GM12878 (cell line): ENCODE measurements around the gene RAD51. TPM values are rescaled to one million over a fixed set of nuclear protein-coding genes. Genes with fewer than 3 reads are reported as not detected.

Source experiments
- ATAC-seq: fragments of 200-7000 bp; cut with Tn5 transposase; 3 replicates; pipeline ENCODE4 v1.9.1; 2020; ENCODE audit warnings: mild to moderate bottlenecking, moderate library complexity
- BruUV-seq: library from RNA; stranded (reverse); fragments of 400-500 nt; replicated peaks from 2 replicates; lab custom pipeline; 2021; lab: Mats Ljungman, UMichigan
- CTCF ChIA-PET: fragments of 300-600 bp; sonication (Branson Sonifier 250); formaldehyde crosslinking; extraction: SDS; loops from one replicate; lab custom pipeline; 2021; ENCODE audit warnings: inconsistent platforms; lab: Yijun Ruan, JAX
- POLR2A ChIA-PET: fragments of 350-600 bp; formaldehyde crosslinking; extraction: SDS; loops from one replicate; lab custom pipeline; 2021; ENCODE audit warnings: inconsistent platforms; lab: Charles Lee
- RAD21 ChIA-PET: fragments of 300-600 bp; sonication (Branson Sonifier 250); formaldehyde crosslinking; loops from one replicate; lab custom pipeline; 2023; ENCODE audit warnings: antibody characterized with exemption; ENCODE audit not compliant: unreplicated experiment; lab: Charles Lee
- SMC1A ChIA-PET: fragments of 300-600 bp; sonication (Branson Sonifier 250); formaldehyde crosslinking; loops from one replicate; lab custom pipeline; 2023; ENCODE audit not compliant: unreplicated experiment, uncharacterized antibody; lab: Charles Lee
- DNase-seq: peaks from one replicate; pipeline ENCODE4 v3.0.0-alpha.2; 2011; ENCODE audit warnings: low read depth, low spot score
- FAIRE-seq: peaks from 3 replicates; lab custom pipeline; 2011; peaks lifted over from hg19 to GRCh38; lab: Jason Lieb, UNC
- H2AFZ ChIP-seq: 2 replicates; pipeline ENCODE4 v1.6.0; 2011; ENCODE audit warnings: low read depth, low read length, control low read depth; ENCODE audit not compliant: control insufficient read depth
- H3K27ac ChIP-seq: 2 replicates; pipeline ENCODE4 v1.5.1; 2011; ENCODE audit warnings: control low read depth; ENCODE audit not compliant: control insufficient read depth, insufficient read depth
- H3K27me3 ChIP-seq, 2 experiments: replicated peaks in 1 of 2; 2 replicates each; pipeline versions ENCODE4 v1.6.0 to v1.6.1; 2011; ENCODE audit warnings: low read length in 1 of 2; ENCODE audit not compliant: control insufficient read depth in 2 of 2, insufficient read depth in 2 of 2
- H3K36me3 ChIP-seq, 2 experiments: 2 replicates each; pipeline ENCODE4 v1.5.1; 2011; ENCODE audit warnings: low read length in 1 of 2; ENCODE audit not compliant: control insufficient read depth in 2 of 2, insufficient read depth in 2 of 2
- H3K4me1 ChIP-seq: 2 replicates; pipeline ENCODE4 v1.6.1; 2011; ENCODE audit warnings: mild to moderate bottlenecking, low read length, moderate library complexity, mixed read lengths; ENCODE audit not compliant: control insufficient read depth, insufficient read depth
- H3K4me2 ChIP-seq: 2 replicates; pipeline ENCODE4 v1.6.0; 2011; ENCODE audit warnings: control low read depth; ENCODE audit not compliant: control insufficient read depth, insufficient read depth
- H3K4me3 ChIP-seq: fragments of 200-600 bp; sonication (generic); 2 replicates; pipeline ENCODE4 v1.5.1; 2016
- H3K79me2 ChIP-seq: 2 replicates; pipeline ENCODE4 v1.6.0; 2011; ENCODE audit warnings: low read length; ENCODE audit not compliant: control insufficient read depth, insufficient read depth
- H3K9ac ChIP-seq: 2 replicates; pipeline ENCODE4 v1.8.0; 2011; ENCODE audit warnings: low read length, control low read depth, mixed read lengths; ENCODE audit not compliant: control insufficient read depth, insufficient read depth
- H3K9me3 ChIP-seq: replicated peaks from 3 replicates; pipeline ENCODE4 v1.5.1; 2011; ENCODE audit warnings: mild to moderate bottlenecking, low read length; ENCODE audit not compliant: control insufficient read depth, insufficient read depth
- H4K20me1 ChIP-seq: 2 replicates; pipeline ENCODE4 v1.6.0; 2011; ENCODE audit not compliant: control insufficient read depth, insufficient read depth
- BACH1 ChIP-seq: fragments of 450-650 bp; IDR thresholded peaks from 2 replicates; pipeline ENCODE4 v1.6.1; 2017; ENCODE audit warnings: mild to moderate bottlenecking, borderline replicate concordance
- BHLHE40 ChIP-seq, 2 experiments: fragments of 450-650 bp in 1 of 2; IDR thresholded peaks; 2 replicates each; pipeline ENCODE4 v1.6.1; 2011 to 2017; ENCODE audit warnings: low read depth in 2 of 2, borderline replicate concordance in 1 of 2, improper control_type of control experiment in 1 of 2, low read length in 1 of 2, mild to moderate bottlenecking in 1 of 2
- BMI1 ChIP-seq: fragments of 450-650 bp; IDR thresholded peaks from 2 replicates; pipeline ENCODE4 v1.6.1; 2016; ENCODE audit warnings: mild to moderate bottlenecking, moderate library complexity, borderline replicate concordance
- CHD1 ChIP-seq: IDR thresholded peaks from 2 replicates; pipeline ENCODE4 v1.6.1; 2012; ENCODE audit warnings: low read depth, low read length, improper control_type of control experiment
- FOXK2 ChIP-seq: fragments of 450-650 bp; IDR thresholded peaks from 2 replicates; pipeline ENCODE4 v1.6.1; 2017; ENCODE audit warnings: mild to moderate bottlenecking, moderate library complexity
- HDAC2 ChIP-seq: fragments of 200-600 bp; sonication (generic); IDR thresholded peaks from 2 replicates; pipeline ENCODE4 v1.6.1; 2017
- LARP7 ChIP-seq: fragments of 450-650 bp; IDR thresholded peaks from 2 replicates; pipeline ENCODE4 v1.6.1; 2017; ENCODE audit warnings: mild to moderate bottlenecking
- NBN ChIP-seq: fragments of 450-650 bp; IDR thresholded peaks from 2 replicates; pipeline ENCODE4 v1.6.1; 2016
- SMARCA5 ChIP-seq: fragments of 450-650 bp; IDR thresholded peaks from 2 replicates; pipeline ENCODE4 v1.6.1; 2017; ENCODE audit warnings: mild to moderate bottlenecking
- SP1 ChIP-seq: IDR thresholded peaks from one replicate; pipeline ENCODE4 v1.6.1; 2011; ENCODE audit warnings: low read depth, low read length
- ZNF24 ChIP-seq: fragments of 450-650 bp; IDR thresholded peaks from 2 replicates; pipeline ENCODE4 v1.6.1; 2017; ENCODE audit warnings: antibody characterized with exemption, mild to moderate bottlenecking
- WGBS: methylation state at CpG from one replicate; pipeline ENCODE4 v1.1.6; 2016; ENCODE audit warnings: low lambda C conversion rate; ENCODE audit not compliant: insufficient replicate concordance, insufficient coverage; ENCODE audit errors: missing lambda C conversion rate; 5-methylcytosine and 5-hydroxymethylcytosine counted together
- in situ Hi-C: fragments of 300-500 bp; cut with MboI; formaldehyde crosslinking; loops from 9 replicates; pipeline ENCODE4 v1.14.3; 2018; ENCODE audit warnings: mixed read lengths
- intact Hi-C: fragments of 100-400 bp; cut with micrococcal nuclease; formaldehyde crosslinking; loops from one replicate; pipeline ENCODE4 v1.14.2; 2022; ENCODE audit not compliant: unreplicated experiment
- polyA plus RNA-seq, 11 experiments: library from polyadenylated mRNA; depleted of rRNA in 4 of 11; unstranded in 6 of 11; stranded (reverse) in 5 of 11; fragments of >200 nt; fragmentation: Nextera tagmentation in 4 of 11; fragmentation: Illumina TruSeq in 1 of 11; extraction: Ambion mirVana in 4 of 11; extraction: Trizol in 1 of 11; gene quantifications; 1 replicate in 1 of 11; 2 replicates in 10 of 11; pipeline versions ENCODE4 v1.2.1 to v1.2.3, GENCODE V29; 2011 to 2016; ENCODE audit warnings: inconsistent platforms in 2 of 11, missing spikeins in 2 of 11, low read depth in 1 of 11
- total RNA-seq, 4 experiments: library from RNA; depleted of rRNA in 3 of 4; stranded (reverse); fragments of >200 nt in 3 of 4; fragmentation: Illumina TruSeq in 1 of 4; extraction: Trizol in 1 of 4; gene quantifications; 2 replicates each; pipeline versions ENCODE4 v1.2.1 to v1.2.3, GENCODE V29; 2013 to 2021
- TF ChIP-seq, protein P1 (sequence below): IDR thresholded peaks from 2 replicates; pipeline ENCODE4 v1.6.1; 2012; ENCODE audit warnings: low read depth, low read length, improper control_type of control experiment
- TF ChIP-seq, protein P2 (sequence below): fragments of 450-650 bp; IDR thresholded peaks from 2 replicates; pipeline ENCODE4 v1.6.1; 2017; ENCODE audit warnings: mild to moderate bottlenecking, moderate library complexity
- TF ChIP-seq, protein P3 (sequence below): fragments of 450-650 bp; IDR thresholded peaks from 2 replicates; pipeline ENCODE4 v1.6.1; 2016; ENCODE audit warnings: mild to moderate bottlenecking

Gene RAD51
- total and polyA plus RNA-seq, 10 of the 15 experiments (the other 5 are each of a cell fraction or from before 2014, with no cell fraction given) = 13.1 to 55.0 (median 30.6) TPM

DNA sequence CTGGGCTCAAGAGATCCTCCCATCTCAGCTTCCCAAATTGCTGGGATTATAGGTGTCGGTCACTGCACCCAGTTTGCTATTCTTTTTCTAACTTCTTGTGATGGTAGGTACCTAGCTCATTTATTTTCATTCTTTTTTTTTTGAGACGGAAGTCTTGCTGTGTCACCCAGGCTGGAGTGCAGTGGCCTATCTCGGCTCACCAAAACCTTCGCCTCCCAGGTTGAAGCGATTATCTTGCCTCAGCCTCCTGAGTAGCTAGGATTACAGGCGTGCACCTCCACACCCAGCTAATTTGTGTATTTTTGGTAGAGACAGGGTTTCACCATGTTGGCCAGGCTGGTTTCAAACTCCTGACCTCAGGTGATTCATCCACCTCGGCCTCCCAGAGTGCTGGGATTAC, 30.1 kb upstream of the RAD51 start:
- FAIRE-seq = no peak
- Histone ChIP-seq H3K79me2 (no peaks in the 10 kb centered on the region), H3K4me3 (no peak overlapping the region), H3K9me3 (no peaks in the 10 kb centered on the region), H3K9ac (no peak overlapping the region), H3K27ac (no peak overlapping the region), H4K20me1 (no peaks in the 10 kb centered on the region), H3K27me3 (no peaks in the 10 kb centered on the region), H2AFZ (no peak overlapping the region), H3K4me2 (no peak overlapping the region), H3K36me3 (peaks cover 2 to 11% of the 10 kb centered on the region in 2 experiments; a peak in 3 of 4 replicates), H3K4me1 (no peaks in the 10 kb centered on the region)
- 97% methylated on average over 7 of the region's 7 CpGs for WGBS
- BruUV-seq = no TSS peak
- no peak for DNase-seq
- ChIA-PET SMC1A (interaction anchor here (0.7 kb wide), 1 partner anchor 11 kb away, joined by 3 read pairs; no protein-coding TSS in a partner anchor), CTCF (no interaction called here), POLR2A (no interaction called here), RAD21 (no interaction called here)
- in situ Hi-C loops (no loop called here), intact Hi-C loops (no loop called here)
- TF ChIP-seq SMARCA5 (no peak), BMI1 (no peak), FOXK2 (no peak), BHLHE40 (IDR thresholded peaks at IDR 0.05; ENCODE audit: borderline replicate concordance in 1 of 2, low read depth in 2 of 2, low read length in 1 of 2) (no peak), LARP7 (no peak), HDAC2 (no peak), SP1 (no peak), BACH1 (no peak), ZNF24 (no peak), NBN (no peak), CHD1 (no peak)
- TF ChIP-seq, protein P1, sequence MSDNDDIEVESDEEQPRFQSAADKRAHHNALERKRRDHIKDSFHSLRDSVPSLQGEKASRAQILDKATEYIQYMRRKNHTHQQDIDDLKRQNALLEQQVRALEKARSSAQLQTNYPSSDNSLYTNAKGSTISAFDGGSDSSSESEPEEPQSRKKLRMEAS = no peak
- TF ChIP-seq, protein P2, sequence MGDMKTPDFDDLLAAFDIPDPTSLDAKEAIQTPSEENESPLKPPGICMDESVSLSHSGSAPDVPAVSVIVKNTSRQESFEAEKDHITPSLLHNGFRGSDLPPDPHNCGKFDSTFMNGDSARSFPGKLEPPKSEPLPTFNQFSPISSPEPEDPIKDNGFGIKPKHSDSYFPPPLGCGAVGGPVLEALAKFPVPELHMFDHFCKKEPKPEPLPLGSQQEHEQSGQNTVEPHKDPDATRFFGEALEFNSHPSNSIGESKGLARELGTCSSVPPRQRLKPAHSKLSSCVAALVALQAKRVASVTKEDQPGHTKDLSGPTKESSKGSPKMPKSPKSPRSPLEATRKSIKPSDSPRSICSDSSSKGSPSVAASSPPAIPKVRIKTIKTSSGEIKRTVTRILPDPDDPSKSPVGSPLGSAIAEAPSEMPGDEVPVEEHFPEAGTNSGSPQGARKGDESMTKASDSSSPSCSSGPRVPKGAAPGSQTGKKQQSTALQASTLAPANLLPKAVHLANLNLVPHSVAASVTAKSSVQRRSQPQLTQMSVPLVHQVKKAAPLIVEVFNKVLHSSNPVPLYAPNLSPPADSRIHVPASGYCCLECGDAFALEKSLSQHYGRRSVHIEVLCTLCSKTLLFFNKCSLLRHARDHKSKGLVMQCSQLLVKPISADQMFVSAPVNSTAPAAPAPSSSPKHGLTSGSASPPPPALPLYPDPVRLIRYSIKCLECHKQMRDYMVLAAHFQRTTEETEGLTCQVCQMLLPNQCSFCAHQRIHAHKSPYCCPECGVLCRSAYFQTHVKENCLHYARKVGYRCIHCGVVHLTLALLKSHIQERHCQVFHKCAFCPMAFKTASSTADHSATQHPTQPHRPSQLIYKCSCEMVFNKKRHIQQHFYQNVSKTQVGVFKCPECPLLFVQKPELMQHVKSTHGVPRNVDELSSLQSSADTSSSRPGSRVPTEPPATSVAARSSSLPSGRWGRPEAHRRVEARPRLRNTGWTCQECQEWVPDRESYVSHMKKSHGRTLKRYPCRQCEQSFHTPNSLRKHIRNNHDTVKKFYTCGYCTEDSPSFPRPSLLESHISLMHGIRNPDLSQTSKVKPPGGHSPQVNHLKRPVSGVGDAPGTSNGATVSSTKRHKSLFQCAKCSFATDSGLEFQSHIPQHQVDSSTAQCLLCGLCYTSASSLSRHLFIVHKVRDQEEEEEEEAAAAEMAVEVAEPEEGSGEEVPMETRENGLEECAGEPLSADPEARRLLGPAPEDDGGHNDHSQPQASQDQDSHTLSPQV = no peak
- TF ChIP-seq, protein P3, sequence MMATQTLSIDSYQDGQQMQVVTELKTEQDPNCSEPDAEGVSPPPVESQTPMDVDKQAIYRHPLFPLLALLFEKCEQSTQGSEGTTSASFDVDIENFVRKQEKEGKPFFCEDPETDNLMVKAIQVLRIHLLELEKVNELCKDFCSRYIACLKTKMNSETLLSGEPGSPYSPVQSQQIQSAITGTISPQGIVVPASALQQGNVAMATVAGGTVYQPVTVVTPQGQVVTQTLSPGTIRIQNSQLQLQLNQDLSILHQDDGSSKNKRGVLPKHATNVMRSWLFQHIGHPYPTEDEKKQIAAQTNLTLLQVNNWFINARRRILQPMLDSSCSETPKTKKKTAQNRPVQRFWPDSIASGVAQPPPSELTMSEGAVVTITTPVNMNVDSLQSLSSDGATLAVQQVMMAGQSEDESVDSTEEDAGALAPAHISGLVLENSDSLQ = no peak
- no peak for ATAC-seq
